Large intestine (tissue), 3 donors: ENCODE results near the gene TJP3. TPM values are rescaled to one million over a fixed set of nuclear protein-coding genes. Genes with fewer than 3 reads are reported as not detected.

ENCODE experiments used
- DNase-seq, 2 donors: peaks; one replicate each; pipeline versions ENCODE4 v3.0.0 to v3.0.0-alpha.2; 2013
- H3K27ac ChIP-seq: one replicate; pipeline ENCODE4 v1.5.1; 2013; ENCODE audit warnings: low read length
- H3K27me3 ChIP-seq: 2 replicates; pipeline ENCODE4 v1.6.1; 2013; ENCODE audit warnings: low read length; ENCODE audit not compliant: control insufficient read depth, insufficient read depth
- H3K36me3 ChIP-seq: 2 replicates; pipeline ENCODE4 v1.6.1; 2013; ENCODE audit warnings: low read length; ENCODE audit not compliant: control insufficient read depth, insufficient read depth
- H3K4me1 ChIP-seq: one replicate; pipeline ENCODE4 v1.6.1; 2013; ENCODE audit warnings: low read length; ENCODE audit not compliant: control insufficient read depth, insufficient read depth
- H3K4me3 ChIP-seq: one replicate; pipeline ENCODE4 v1.5.1; 2013; ENCODE audit warnings: low read length
- H3K9me3 ChIP-seq: one replicate; pipeline ENCODE4 v1.6.1; 2013; ENCODE audit warnings: mild to moderate bottlenecking, low read depth, low read length, moderate library complexity; ENCODE audit not compliant: control insufficient read depth
- WGBS: methylation state at CpG from one replicate; pipeline ENCODE4 v1.1.5; 2013; ENCODE audit warnings: low lambda C conversion rate; ENCODE audit not compliant: insufficient coverage; 5-methylcytosine and 5-hydroxymethylcytosine counted together
- polyA plus RNA-seq: library from polyadenylated mRNA; unstranded; fragments of 120-200 nt; gene quantifications from one replicate; pipeline ENCODE4 v1.2.1, GENCODE V29; 2013

TJP3 gene
- polyA plus RNA-seq, 1 donor = 73.4 TPM

DNA sequence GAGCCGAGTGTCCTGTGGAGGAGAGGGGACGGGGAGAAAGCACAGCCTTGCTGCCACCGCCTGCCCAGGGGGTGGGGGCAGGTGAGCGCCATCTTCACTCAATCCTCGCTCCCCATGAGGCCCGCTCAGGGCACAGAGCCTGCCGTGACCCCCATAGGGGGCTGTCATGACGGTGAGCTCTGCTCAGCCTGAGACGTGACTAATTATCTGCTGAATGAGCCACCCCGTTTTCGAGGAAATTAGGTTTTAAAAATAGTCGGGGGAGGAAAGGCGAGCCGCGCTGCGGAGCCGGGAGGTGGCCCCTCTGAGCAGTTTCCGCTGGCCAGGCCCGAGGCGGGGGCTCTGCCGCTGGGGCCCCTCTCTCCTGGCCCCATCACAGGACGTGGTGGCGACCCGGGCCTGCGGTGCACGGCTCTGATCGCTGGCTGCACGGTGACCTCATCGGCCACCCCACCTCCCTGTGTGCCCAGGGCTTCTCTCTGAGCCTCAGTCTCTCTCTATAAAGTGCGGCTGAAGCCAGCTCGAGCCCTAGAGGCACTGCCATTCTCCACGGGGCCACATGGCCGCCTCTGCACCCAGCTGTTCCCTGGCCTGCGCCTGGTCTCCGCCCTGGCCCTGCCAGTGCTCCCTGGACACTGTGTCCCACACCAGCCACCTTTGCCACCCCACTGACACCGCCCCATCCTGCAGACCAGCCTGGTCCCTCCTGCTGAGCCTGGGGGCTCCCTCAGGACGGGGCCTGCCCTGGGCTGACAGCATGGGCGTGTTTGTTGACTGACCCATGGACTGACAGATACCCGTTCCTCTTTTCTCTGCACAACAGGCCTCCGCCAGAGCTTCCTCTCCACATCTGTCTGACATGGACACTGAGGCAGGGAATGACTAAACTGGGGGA is 36.3 kb upstream of the TJP3 start:
- WGBS = no CpG with 5 or more reads among the region's 40 CpGs
- Histone ChIP-seq H3K9me3 (peaks cover 7% of the 10 kb centered on the region), H3K27ac (peak overlapping the region; percentile 68), H3K27me3 (no peaks in the 10 kb centered on the region), H3K4me1 (peaks cover 36% of the 10 kb centered on the region), H3K36me3 (peaks cover 11% of the 10 kb centered on the region), H3K4me3 (no peak overlapping the region)
- DNase-seq = no peak

DNA sequence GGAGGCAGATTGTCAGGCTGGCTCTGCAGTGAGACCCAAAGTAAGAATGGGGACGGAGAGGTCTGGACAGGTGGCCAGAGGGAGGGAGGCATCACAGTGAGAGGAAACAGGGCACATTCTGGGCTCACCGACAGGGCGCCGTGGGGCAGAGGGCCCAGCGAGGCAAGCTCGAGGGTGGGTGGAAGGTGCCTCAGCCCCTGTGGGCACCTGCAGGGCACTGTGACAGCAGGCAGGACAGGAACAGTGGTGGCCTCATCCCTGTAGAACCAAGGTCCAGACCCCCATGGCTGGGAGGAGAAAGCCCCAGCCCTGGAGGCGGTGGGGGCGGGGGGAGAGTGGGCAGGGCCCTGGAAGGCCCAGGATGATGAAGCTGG is 35.6 kb upstream of the TJP3 start:
- peaks cover 6% of the 10 kb centered on the region for H3K36me3 ChIP-seq
- no peak for DNase-seq
- no peak overlapping the region for H3K27ac ChIP-seq
- WGBS = no CpG with 5 or more reads among the region's 8 CpGs
- H3K9me3 ChIP-seq = peaks cover 7% of the 10 kb centered on the region
- H3K4me3 ChIP-seq = no peak overlapping the region
- H3K27me3 ChIP-seq = no peaks in the 10 kb centered on the region
- peaks cover 32% of the 10 kb centered on the region for H3K4me1 ChIP-seq

DNA sequence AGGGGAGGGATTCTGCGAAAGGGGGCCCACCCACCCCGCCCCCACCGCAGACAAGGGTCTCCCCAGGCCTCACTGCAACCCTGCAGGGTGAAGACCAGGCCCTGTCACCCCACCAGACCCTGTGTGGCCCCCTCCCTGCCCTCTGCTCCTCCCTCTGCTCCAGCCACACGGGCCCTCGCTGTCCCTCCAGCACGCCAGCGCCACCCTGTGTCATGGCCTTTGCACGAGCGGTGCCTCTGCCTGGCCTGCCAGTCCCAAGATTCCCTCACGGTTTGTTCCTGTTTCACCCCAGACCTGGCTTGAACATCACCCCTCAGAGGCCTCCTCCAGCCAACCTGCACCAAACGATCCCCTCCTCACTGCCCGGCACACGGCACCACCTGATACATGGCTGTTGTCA is 35.2 kb upstream of the TJP3 start:
- H3K27ac ChIP-seq = no peak overlapping the region
- peaks cover 27% of the 10 kb centered on the region for H3K4me1 ChIP-seq
- H3K27me3 ChIP-seq = no peaks in the 10 kb centered on the region
- DNase-seq = no peak
- WGBS = no CpG with 5 or more reads among the region's 13 CpGs
- peaks cover 7% of the 10 kb centered on the region for H3K9me3 ChIP-seq
- H3K36me3 ChIP-seq = peaks cover 6% of the 10 kb centered on the region
- no peak overlapping the region for H3K4me3 ChIP-seq

DNA sequence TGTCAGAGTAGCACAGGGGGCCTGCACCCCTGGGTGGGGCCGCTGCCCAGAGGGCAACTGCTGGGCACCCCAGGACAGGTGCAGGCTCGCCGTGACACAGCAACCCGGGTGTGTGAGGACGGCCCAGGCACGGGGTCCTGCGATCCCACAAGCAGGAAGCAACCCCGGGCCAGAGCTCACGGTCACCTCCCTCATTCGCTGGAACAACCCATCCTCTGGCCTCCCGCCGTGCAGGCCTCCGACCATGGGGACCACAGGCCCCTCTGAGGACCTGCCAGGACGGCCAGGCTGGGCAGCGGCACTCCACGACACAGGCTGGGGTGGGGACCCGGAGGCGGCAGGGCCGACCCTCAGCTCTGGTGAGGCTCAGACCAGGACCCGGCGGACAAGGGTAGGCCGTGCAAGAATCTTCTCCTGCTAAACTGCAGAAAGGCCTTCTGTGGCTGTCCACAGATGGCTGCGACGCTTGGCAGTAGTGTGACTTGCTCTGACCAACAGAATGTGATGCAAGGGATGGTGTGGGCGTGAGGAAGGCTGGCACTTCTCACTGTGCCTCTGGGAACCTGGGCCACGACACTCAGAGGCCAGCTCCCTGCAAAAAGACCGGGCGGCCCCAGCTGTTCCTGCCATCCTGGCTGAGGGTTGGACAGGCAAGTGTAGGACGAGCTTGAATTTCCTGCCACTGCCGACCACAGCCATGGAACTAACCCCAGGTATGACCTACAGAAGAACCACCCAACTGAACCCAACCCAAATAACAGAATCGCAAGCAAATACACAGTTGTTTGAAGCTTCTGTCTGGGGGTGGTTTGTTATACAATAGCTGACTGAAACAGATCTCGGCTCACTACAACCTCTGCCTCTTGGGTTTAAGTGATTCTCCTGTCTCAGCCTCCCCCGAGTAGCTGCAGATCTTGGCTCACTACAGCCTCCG is 34.4 kb upstream of the TJP3 start:
- WGBS = no CpG with 5 or more reads among the region's 34 CpGs
- peaks cover 7% of the 10 kb centered on the region for H3K9me3 ChIP-seq
- peaks cover 6% of the 10 kb centered on the region for H3K36me3 ChIP-seq
- H3K4me1 ChIP-seq = peaks cover 20% of the 10 kb centered on the region
- no peak for DNase-seq
- no peaks in the 10 kb centered on the region for H3K27me3 ChIP-seq
- no peak overlapping the region for H3K27ac ChIP-seq
- H3K4me3 ChIP-seq = no peak overlapping the region

DNA sequence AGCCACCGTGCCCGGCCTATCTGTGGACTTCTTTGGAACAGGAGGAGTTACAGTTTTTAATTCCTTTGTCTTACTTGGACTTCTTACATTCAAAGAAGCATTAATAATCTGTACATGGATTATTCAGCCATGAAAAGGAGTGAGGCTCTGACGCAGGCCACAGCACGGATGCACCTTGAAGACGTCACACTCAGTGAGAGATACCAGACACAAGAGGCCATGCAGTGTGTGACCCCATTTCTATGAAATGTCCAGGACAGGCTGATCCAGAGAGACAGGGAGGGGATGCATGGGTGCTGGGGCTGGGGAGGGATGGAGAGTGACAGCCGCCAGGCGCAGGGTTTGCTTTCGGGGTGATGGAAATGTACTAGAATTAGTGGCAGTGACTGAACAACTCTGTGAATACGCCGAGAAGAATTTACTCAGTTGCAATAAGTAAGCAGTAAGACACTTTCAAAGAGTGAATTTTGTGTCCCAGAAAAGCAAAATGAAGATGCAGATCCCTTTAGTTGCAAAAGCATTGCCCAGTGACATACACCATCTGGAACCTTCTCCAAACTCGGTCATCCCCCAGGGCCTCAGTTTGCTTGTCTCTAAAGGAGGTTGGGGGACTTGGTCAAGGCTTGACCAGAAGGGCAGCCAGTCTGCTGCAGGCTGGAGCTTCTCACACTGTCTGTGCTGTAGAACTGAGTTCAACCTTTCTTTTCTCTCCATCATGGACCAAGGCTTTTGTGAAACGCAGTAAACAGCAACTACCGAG is 33.2 kb upstream of the TJP3 start:
- H3K4me1 ChIP-seq = peaks cover 11% of the 10 kb centered on the region
- DNase-seq = no peak
- no peak overlapping the region for H3K4me3 ChIP-seq
- H3K27me3 ChIP-seq = no peaks in the 10 kb centered on the region
- H3K27ac ChIP-seq = no peak overlapping the region
- peaks cover 7% of the 10 kb centered on the region for H3K9me3 ChIP-seq
- no CpG with 5 or more reads among the region's 13 CpGs for WGBS
- peaks cover 8% of the 10 kb centered on the region for H3K36me3 ChIP-seq

DNA sequence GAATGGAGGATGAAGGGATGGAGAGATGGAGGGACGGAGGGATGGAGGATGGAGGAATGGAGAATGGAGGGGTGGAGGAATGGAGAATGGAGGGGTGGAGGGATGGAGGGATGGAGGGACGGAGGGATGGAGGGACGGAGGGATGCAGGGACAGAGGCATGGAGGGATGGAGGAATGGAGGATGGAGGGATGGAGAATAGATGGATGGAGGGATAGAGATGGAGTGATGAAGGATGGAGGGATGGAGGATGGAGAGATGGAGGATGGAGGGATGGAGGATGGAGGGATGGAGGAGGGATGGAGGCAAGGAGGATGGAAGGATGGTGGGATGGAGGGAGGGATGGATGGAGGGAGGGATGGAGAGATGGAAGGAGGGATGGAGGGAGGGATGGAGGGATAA is 30.0 kb upstream of the TJP3 start:
- 100% methylated on average over 1 of the region's 3 CpGs for WGBS
- H3K27me3 ChIP-seq = no peaks in the 10 kb centered on the region
- peaks cover 12% of the 10 kb centered on the region for H3K36me3 ChIP-seq
- H3K9me3 ChIP-seq = peaks cover 7% of the 10 kb centered on the region
- H3K4me3 ChIP-seq = no peak overlapping the region
- no peaks in the 10 kb centered on the region for H3K4me1 ChIP-seq
- DNase-seq = no peak
- no peak overlapping the region for H3K27ac ChIP-seq

DNA sequence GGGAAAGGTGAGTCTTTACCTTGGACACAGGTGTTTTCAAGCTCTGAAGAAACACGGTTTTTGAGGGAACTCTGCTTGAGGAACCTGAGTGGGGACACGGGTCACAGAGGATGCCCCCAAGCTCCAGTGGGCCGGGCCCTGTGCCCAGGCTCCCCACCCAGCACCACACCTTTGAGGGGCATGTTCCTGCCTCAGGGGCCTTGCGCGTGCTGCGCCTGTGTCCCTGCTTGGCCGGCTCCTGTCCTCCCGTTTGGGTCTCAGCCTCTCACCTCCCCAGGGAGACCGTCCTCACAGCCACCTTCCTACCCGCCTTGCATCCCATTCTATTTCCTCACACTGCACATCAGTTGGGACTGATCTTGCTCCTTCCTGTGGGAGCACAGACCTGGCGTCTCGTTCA is 29.0 kb upstream of the TJP3 start:
- H3K36me3 ChIP-seq = peaks cover 6% of the 10 kb centered on the region
- no peak overlapping the region for H3K27ac ChIP-seq
- 100% methylated on average over 5 of the region's 12 CpGs for WGBS
- no peak overlapping the region for H3K4me3 ChIP-seq
- no peak for DNase-seq
- H3K4me1 ChIP-seq = no peaks in the 10 kb centered on the region
- H3K27me3 ChIP-seq = no peaks in the 10 kb centered on the region
- peaks cover 2% of the 10 kb centered on the region for H3K9me3 ChIP-seq

DNA sequence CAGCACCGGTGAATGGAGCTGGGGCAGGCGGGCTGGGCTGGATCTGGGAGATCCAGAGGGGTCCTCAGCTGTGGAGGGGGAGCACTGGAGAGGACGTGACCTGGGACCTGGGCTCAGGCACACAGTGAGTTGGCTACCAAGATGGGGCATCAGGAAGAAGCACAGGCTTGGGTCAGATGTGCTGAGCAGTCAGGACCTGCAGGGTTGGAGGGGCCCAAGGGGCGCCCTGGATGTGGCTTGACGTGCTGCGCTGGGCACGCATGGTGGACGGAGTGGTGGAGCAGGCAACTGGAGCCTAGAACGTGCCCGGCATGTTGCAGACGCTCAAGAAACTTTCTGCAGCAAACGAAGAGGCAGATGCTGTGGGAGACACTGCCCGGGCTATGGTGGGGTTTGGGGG is 28.6 kb upstream of the TJP3 start:
- no peak overlapping the region for H3K27ac ChIP-seq
- no peaks in the 10 kb centered on the region for H3K4me1 ChIP-seq
- DNase-seq = no peak
- H3K9me3 ChIP-seq = peaks cover 6% of the 10 kb centered on the region
- peaks cover 10% of the 10 kb centered on the region for H3K36me3 ChIP-seq
- no peaks in the 10 kb centered on the region for H3K27me3 ChIP-seq
- WGBS = no CpG with 5 or more reads among the region's 13 CpGs
- no peak overlapping the region for H3K4me3 ChIP-seq

DNA sequence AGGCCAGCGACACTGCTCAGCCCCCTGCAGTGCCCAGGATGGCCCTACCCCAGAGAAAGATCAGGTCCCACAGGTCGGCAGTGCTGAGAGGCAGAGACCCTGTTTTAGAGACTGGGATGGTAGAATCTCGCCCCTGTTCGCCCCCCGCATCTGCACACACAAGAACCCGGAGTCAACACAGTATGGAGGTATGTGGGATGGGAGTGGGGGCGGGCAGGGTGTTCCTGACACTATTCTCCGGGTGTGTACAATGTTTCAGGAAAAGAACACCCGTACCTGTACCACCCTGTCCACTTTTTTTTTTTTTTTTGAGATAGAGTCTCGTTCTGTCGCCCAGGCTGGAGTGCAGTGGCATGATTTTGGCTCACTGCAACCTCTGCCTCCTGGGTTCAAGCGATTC is 27.2 kb upstream of the TJP3 start:
- Histone ChIP-seq H3K9me3 (peaks cover 7% of the 10 kb centered on the region), H3K36me3 (peaks cover 10% of the 10 kb centered on the region), H3K4me1 (no peaks in the 10 kb centered on the region), H3K4me3 (no peak overlapping the region), H3K27me3 (no peaks in the 10 kb centered on the region), H3K27ac (no peak overlapping the region)
- no CpG with 5 or more reads among the region's 12 CpGs for WGBS
- DNase-seq = no peak

DNA sequence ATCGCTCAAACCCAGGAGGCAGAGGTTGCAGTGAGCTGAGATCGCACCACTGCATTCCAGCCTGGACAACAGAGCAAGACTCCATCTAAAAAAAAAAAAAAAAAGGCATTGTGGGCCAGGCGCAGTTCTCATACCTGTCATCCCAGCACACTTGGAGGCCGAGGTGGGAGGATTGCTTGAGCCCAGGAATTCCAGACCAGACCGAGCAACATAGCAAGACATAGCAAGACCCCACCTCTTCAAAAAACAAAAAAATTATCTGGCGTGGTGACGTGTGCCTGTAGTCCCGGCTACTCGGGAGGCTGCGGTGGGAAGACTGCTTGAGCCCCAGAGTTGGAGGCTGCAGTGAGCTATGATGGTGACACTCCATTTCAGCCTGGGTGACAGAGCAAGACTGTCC is 25.9 kb upstream of the TJP3 start:
- DNase-seq = no peak
- peaks cover 7% of the 10 kb centered on the region for H3K9me3 ChIP-seq
- WGBS = no CpG with 5 or more reads among the region's 10 CpGs
- H3K27ac ChIP-seq = no peak overlapping the region
- H3K4me3 ChIP-seq = no peak overlapping the region
- H3K36me3 ChIP-seq = peaks cover 10% of the 10 kb centered on the region
- H3K27me3 ChIP-seq = no peaks in the 10 kb centered on the region
- H3K4me1 ChIP-seq = peaks cover 1% of the 10 kb centered on the region
